Measurements from ENCODE around the gene CRELD2. TPM values are rescaled to one million over a fixed set of nuclear protein-coding genes. Genes with fewer than 3 reads are reported as not detected.
"Not testable (repeated sequence)": the region's sequence is repeated elsewhere in the genome, so short reads cannot be mapped to it uniquely, and the experiment has no call there.

Gene CRELD2
- total RNA-seq, 1 experiment from 2014 or later: 88.0 TPM

DNA sequence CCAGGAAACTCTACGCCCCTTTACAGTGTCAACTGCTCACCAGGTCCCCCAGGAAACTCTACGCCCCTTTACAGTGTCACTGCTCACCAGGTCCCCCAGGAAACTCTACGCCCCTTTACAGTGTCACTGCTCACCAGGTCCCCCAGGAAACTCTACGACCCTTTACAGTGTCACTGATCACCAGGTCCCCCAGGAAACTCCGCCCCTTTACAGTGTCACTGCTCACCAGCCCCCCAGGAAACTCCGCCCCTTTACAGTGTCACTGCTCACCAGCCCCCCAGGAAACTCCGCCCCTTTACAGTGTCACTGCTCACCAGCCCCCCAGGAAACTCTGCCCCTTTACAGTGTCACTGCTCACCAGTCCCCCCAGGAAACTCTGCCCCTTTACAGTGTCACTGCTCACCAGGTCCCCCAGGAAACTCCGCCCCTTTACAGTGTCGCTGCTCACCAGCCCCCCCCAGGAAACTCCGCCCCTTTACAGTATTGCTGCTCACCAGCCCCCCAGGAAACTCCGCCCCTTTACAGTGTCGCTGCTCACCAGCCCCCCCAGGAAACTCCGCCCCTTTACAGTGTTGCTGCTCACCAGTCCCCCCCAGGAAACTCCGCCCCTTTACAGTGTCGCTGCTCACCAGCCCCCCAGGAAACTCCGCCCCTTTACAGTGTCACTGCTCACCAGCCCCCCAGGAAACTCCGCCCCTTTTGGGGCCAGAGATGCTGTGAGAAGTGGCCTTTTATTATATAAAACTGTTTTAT lies 26.8 kb downstream of the CRELD2 start:
- H3K27me3 ChIP-seq (replicated peaks); H3K27ac ChIP-seq; H3K4me1 ChIP-seq (replicated peaks); H3K9me3 ChIP-seq (replicated peaks); DNase-seq (ENCODE audit: low read depth in 1 of 2, low spot score in 2 of 2); H3K36me3 ChIP-seq; H3K4me3 ChIP-seq: not testable (repeated sequence)

DNA sequence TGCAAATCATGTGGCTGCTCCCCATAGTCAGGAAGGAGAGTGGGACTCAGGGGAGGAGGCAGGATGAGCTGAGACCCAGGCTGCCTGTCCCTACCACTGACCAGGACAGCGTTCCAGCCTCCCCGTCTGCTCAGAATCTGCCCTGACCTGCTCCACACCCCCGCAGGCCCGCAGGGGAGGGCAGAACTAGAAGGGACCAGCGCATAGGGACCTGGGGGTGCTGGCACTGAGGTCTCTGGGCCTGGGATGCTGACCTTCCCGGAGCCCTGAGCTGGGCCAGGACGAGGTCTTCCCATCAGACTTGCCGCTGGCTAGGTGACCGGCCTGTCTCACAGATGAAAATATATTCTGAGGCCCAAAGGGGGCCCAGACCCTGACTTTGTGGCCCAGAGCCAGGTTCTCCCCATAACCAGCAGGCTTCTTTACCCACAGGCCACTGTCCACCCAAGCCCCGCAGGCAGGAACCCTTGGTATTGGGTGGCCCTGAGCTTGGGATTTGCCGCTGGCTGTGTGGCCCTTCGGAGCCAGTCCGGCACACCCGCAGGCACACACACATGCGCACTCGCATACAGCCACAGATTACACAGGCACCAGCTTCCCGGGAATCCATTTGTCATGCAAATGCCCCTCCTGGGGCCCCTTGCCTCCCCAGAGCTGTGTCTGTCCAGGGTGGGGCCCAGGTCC lies 28.3 kb downstream of the CRELD2 start:
- Histone ChIP-seq H3K4me3 (no peak overlapping the region), H3K27me3 (replicated peaks) (no peaks in the 10 kb centered on the region), H3K27ac (no peak overlapping the region), H3K36me3 (no peaks in the 10 kb centered on the region), H3K9me3 (replicated peaks) (0 out of 2 replicates have a peak, but pooled peaks cover 2% of the 10 kb centered on the region), H3K4me1 (replicated peaks) (peaks cover 13% of the 10 kb centered on the region)
- no peak for DNase-seq (ENCODE audit: low read depth in 1 of 2, low spot score in 2 of 2)

DNA sequence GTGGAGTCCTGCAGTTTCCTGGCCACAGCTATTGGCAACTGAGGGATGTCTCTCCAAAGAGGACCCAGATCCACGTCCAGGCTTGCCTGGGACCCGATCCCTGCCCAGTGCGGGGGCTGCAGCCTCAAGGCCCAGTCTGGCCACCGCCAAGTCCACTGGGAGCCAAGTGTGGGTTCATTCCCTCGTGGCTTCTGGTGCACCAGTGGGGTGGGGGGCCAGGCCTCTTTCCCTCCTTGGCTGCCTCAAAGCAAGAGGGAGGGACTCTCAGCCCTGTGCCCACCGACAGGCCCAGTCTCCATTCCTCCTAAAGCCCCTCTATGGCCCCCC lies 28.8 kb downstream of the CRELD2 start:
- Histone ChIP-seq H3K9me3 (replicated peaks) (0 out of 2 replicates have a peak, but pooled peaks cover 2% of the 10 kb centered on the region), H3K4me3 (no peak overlapping the region), H3K36me3 (no peaks in the 10 kb centered on the region), H3K27ac (no peak overlapping the region), H3K4me1 (replicated peaks) (peaks cover 18% of the 10 kb centered on the region), H3K27me3 (replicated peaks) (no peaks in the 10 kb centered on the region)
- no peak for DNase-seq (ENCODE audit: low read depth in 1 of 2, low spot score in 2 of 2)

DNA sequence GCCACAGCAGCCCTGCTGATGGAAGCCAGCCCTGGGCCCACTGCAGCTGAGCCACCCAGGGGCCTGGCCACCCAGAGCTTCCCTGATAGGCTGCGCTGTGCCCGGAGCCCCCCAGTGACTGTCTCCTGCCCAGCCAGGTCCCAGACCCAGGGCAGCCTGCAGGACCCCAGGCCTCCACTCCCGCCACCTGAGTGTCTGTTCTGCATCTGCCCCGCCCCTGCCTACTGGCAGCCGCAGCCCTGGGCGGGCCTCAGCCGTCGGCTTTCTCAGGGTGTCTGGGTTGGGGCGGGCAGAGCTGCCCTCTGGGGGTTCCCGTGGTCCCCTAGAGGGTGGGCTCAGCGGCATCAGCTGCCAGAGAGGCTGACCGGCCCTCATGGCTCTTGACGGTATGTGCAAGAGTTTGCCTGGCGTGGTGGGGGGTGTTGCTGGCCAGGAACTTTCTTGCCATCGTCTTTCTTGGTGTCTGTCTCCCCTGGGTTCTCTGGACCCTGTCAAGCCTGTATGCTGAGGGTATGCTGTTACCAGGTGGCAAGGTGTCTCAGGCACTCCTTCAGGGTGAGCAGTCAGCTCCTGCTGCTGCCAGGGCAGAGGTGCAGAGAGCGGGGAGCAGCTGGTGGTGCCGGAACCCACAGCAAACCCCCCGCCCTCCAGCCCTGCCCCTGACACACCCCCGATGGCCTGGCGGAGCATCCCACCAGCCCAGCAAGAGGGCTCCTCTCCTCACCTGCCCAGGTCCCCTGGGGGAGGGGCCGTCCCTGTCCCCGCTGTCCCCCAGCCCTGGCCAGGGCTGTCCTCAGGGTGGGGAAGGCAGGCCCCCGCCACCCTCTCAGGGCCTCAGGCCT lies 29.9 kb downstream of the CRELD2 start:
- H3K36me3 ChIP-seq: no peaks in the 10 kb centered on the region
- no peak for DNase-seq (ENCODE audit: low read depth in 1 of 2, low spot score in 2 of 2)
- no peak overlapping the region for H3K4me3 ChIP-seq
- H3K27ac ChIP-seq: no peak overlapping the region
- H3K4me1 ChIP-seq (replicated peaks): peaks cover 29% of the 10 kb centered on the region
- H3K9me3 ChIP-seq (replicated peaks): 0 out of 2 replicates have a peak, but pooled peaks cover 2% of the 10 kb centered on the region
- H3K27me3 ChIP-seq (replicated peaks): no peaks in the 10 kb centered on the region

DNA sequence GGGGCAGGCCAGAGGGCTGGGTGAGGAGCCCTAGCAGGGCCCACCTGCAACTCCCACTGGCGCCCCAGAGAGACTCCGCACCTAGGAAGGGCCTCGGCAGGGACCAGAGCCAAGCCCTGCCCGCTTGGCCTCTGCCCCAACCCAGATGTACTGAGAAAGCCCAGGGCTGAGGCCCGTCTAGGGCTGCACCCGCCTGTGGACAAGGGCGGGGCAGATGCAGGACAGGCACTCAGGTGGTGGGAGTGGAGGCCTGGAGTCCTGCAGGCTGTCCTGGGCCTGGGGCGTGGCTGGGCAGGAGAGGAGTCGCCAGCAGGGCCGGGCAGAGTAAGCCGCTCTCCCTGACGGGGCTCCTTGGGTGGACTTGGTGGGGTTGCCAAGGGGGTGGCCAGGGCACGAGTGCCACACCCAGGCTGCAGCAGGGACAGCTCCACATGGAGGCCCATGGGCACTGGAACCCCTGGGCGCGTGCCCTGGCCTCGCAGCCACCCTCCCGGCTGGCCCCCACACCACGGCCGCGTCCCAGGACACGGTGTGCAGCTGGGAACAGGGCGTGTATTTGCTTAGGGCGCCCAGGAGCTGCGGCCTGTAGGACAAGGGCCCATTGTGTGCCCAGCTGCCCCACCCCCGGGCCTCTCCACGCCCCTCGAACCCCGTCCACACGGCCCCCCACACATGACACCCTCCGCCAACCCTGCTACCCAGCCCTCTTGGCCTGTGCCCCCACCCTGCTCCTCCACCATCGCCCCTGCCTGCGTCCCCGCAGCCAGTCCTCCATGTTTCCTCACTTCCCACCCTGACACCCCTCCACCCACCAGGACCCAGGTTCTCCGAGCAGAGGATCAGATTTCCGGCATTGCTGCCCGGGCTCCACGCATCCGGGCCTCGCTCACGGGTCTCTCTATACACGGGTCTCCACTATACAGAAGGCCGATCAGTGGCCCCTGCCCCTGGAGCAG lies 30.8 kb downstream of the CRELD2 start:
- no peak for DNase-seq (ENCODE audit: low read depth in 1 of 2, low spot score in 2 of 2)
- no peak overlapping the region for H3K4me3 ChIP-seq
- no peak overlapping the region for H3K27ac ChIP-seq

DNA sequence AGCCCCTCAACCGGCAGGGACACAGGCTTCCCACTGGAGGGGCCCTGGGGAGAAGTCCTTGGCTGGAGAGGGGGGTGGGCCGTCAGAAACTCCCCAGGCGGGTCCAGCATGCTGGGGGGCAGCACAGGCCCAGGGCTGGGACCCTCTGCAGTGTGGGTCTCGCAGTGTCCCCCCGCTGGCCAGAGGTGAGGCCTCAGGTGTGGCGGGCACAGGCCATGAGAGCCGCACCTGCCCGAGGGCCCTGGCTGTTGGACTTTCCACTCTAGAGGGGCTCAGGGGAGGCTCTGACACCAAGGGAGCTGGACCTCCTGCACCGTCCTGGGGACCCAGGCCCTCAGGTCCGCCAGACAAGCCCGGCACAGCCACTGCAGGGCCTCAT lies 31.5 kb downstream of the CRELD2 start:
- Histone ChIP-seq H3K9me3 (replicated peaks) (0 out of 2 replicates have a peak, but pooled peaks cover 2% of the 10 kb centered on the region), H3K36me3 (no peaks in the 10 kb centered on the region), H3K4me1 (replicated peaks) (peaks cover 41% of the 10 kb centered on the region), H3K27ac (no peak overlapping the region), H3K27me3 (replicated peaks) (no peaks in the 10 kb centered on the region), H3K4me3 (no peak overlapping the region)
- no peak for DNase-seq (ENCODE audit: low read depth in 1 of 2, low spot score in 2 of 2)

More for the DNA sequence above, 30.8 kb downstream of the CRELD2 start:
- Histone ChIP-seq H3K36me3 (no peaks in the 10 kb centered on the region), H3K9me3 (replicated peaks) (0 out of 2 replicates have a peak, but pooled peaks cover 2% of the 10 kb centered on the region), H3K27me3 (replicated peaks) (no peaks in the 10 kb centered on the region), H3K4me1 (replicated peaks) (peaks cover 38% of the 10 kb centered on the region)

DNA sequence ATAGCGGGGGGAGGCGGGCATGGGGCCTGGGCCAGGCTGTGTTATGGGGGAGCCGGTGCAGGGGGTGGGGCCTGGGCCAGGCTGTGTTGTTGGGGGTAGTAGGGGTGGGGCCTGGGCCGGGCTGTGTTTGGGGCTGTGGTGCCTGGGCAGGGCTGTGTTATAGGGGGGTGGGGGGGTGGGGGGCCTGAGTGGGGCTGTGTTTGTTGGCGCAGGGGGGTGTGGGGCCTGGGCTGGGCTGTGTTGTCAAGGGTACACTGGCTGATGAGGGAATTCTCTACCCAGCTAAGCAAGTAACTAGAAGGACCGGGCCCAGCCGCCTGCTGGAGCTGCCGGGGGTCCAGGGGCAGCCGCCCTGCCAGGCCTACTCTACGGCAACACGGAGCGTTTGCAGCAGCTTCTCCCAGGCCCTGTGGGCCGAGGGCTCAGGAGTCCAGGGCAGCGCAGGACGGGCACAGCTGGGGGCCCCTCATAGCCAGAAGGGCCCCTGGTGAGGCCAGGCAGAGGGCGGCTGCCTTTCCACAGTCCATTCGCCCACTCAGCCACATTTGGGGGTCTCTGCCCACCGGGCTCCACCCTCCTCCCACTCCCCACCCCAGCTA lies 32.1 kb downstream of the CRELD2 start:
- Histone ChIP-seq H3K4me3 (no peak overlapping the region), H3K27ac (peak overlapping the region; percentile 31; the same call in 1 of the 2 replicates), H3K36me3 (no peaks in the 10 kb centered on the region), H3K9me3 (replicated peaks) (0 out of 2 replicates have a peak, but pooled peaks cover 2% of the 10 kb centered on the region), H3K4me1 (replicated peaks) (peaks cover 44% of the 10 kb centered on the region), H3K27me3 (replicated peaks) (no peaks in the 10 kb centered on the region)
- no peak for DNase-seq (ENCODE audit: low read depth in 1 of 2, low spot score in 2 of 2)

DNA sequence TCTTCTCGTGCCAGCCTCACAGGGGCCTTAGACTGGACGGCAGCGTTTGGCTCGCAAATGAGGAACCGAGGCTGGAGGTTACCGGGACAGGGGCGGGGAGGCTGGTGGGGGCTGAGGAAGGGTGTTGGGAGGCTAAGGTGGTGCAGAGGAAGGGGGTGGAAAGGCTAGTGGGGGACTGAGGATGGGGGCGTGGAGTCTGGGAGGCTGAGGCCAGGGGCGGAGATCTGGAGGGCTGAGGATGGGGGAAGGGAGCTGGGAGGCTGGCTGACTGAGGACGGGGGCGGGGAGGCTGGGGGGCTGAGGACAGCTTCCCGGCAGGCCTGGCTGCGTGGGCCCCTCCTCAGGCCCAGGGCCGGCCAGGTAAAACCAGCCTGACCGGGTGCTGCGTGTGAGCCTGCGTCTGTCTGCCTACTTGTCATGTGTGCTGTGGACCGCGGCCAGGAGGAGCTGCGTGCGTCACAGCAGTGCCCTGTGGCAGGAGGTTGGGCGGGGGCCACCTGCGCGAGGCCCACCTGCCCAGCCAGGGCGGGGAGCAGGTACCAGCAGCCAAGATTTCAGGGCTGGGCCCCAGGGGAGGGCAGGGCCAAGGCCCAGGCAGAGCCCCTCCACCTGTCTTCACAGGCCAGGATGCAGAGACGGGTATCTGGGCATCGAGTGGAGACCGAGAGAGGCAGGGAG lies 32.7 kb downstream of the CRELD2 start:
- Histone ChIP-seq H3K9me3 (replicated peaks) (0 out of 2 replicates have a peak, but pooled peaks cover 2% of the 10 kb centered on the region), H3K27me3 (replicated peaks) (no peaks in the 10 kb centered on the region), H3K4me3 (no peak overlapping the region), H3K4me1 (replicated peaks) (peaks cover 44% of the 10 kb centered on the region), H3K36me3 (no peaks in the 10 kb centered on the region), H3K27ac (peak overlapping the region; percentile 93)
- DNase-seq (ENCODE audit: low read depth in 1 of 2, low spot score in 2 of 2): peak in 1 of 2 experiments; percentile 91

DNA sequence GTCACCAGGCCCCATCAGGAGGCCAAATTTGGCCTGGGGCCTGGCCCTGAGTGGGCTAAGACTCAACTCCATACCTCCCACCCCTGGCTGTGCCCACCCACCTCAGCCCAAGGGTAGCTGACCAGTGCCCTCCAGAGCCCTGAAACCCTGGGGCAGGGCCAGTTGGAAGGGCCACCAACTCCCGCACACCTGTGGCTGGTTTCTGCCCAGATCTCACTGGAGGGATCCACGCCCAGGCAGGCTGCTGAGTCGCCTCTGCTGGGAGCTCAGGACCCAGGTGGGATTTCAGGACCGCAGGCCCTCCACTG lies 33.2 kb downstream of the CRELD2 start:
- H3K36me3 ChIP-seq: no peaks in the 10 kb centered on the region
- peak overlapping the region; percentile 93 for H3K27ac ChIP-seq
- H3K27me3 ChIP-seq (replicated peaks): no peaks in the 10 kb centered on the region
- no peak overlapping the region for H3K4me3 ChIP-seq
- peaks cover 44% of the 10 kb centered on the region for H3K4me1 ChIP-seq (replicated peaks)
- H3K9me3 ChIP-seq (replicated peaks): 0 out of 2 replicates have a peak, but pooled peaks cover 2% of the 10 kb centered on the region
- no peak for DNase-seq (ENCODE audit: low read depth in 1 of 2, low spot score in 2 of 2)

DNA sequence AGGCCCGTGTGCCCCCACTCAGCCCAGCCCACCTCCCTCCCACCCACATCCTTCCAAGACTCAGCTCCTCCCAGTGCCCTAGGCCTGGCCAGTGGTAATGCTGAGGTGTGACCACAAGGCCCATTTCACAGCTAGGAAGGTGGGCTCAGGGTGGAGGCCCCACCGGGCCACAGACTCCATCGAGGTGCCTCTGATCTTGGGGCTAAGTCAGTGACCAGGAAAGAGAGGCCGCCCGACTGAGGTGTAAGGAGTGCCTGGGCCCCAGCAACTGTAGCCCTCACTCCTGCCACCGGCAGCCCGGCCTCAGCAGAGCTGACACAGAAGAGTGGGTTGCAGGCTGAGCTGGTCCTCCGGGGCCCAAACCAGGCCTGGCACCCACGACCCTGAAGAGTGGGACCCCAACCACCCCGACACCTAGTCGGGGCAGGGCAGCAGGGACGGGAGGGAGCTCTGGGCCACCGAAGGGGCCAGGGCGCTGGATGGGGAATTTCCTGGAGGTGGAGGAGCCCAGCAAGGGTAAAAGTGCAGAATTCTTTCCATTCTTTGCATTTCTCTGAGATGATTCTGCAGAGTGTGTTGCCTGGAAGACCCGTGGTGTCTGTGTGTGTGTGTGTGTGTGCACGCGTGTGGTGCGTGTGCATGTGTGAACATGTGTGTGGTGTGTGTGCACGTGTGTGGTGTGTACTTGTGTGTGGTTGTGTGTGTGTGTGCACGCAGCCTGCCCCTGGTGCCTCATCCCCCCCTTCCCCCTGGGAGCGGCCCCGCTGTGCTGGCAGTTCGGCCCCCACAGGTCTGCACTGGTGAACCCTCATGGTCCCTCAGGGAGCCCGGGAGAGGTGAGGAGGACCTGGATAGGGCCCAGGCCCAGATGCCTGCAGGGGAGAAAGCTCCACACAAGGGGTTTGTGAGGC lies 33.8 kb downstream of the CRELD2 start:
- peaks cover 44% of the 10 kb centered on the region for H3K4me1 ChIP-seq (replicated peaks)
- peak overlapping the region; percentile 93 for H3K27ac ChIP-seq
- 0 out of 2 replicates have a peak, but pooled peaks cover 2% of the 10 kb centered on the region for H3K9me3 ChIP-seq (replicated peaks)
- no peak overlapping the region for H3K4me3 ChIP-seq
- DNase-seq (ENCODE audit: low read depth in 1 of 2, low spot score in 2 of 2): peak; percentile 87
- H3K36me3 ChIP-seq: no peaks in the 10 kb centered on the region
- H3K27me3 ChIP-seq (replicated peaks): no peaks in the 10 kb centered on the region

DNA sequence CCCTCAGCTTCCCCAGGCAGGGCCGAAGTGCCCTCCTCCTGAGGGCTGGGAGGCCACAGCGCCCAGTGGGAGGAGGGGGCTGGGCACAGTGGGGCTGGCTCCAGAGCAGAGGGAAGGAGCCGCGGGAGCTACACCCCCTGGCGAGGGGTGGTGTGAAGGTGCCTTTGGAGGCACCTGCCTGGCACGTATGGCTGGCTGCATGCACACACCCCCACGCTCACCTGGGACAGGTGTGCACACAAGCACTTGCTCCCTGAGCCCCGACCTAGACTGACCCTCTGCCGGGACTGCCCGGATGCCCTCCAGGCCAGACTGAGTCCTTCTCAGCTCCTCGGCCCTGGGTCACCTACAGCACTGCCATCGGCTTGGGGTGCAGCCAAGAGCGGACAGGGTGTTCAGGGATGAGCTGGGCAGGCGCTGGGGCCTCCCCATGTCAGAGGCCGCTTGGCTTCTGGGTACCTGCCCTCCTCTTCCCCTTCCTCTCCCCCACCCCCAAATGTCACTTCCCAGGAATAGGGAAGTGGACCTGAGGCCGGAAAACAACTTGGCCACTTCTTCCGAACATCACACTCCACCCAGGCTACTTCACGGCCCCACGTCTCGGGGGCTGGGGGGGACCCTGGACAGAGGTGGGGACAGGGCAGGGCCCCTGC lies 34.7 kb downstream of the CRELD2 start:
- Histone ChIP-seq H3K36me3 (no peaks in the 10 kb centered on the region), H3K27me3 (replicated peaks) (no peaks in the 10 kb centered on the region), H3K9me3 (replicated peaks) (0 out of 2 replicates have a peak, but pooled peaks cover 2% of the 10 kb centered on the region), H3K4me3 (no peak overlapping the region), H3K27ac (peak overlapping the region; percentile 93), H3K4me1 (replicated peaks) (peaks cover 44% of the 10 kb centered on the region)
- DNase-seq (ENCODE audit: low read depth in 1 of 2, low spot score in 2 of 2): no peak

Data from SJSA1 (cell line).